ENCODE results near the gene CORO7.

Gene CORO7

GRCh38 chr16:4369007-4369733 lies 47.2 kb downstream of the CORO7 start:
- no peak for DNase-seq (ENCODE audit: low read depth, low spot score)
- POLR2A ChIA-PET = interaction anchor here (0.6 to 2.0 kb wide), 2 partner anchors 17 to 76 kb away, joined by 4 to 8 read pairs; partner anchors contain the start of gene PAM16
- no peak overlapping the region for H3K4me3 ChIP-seq (ENCODE audit: low read depth, low read length)
- CTCF ChIA-PET = interaction anchor here (0.7 to 8.8 kb wide), 6 partner anchors 9 to 41 kb away, joined by 3 to 174 read pairs (median 4); no protein-coding TSS in a partner anchor
- TF ChIP-seq CTCF (IDR thresholded peaks at IDR 0.05; ENCODE audit: insufficient read depth, low read length, missing control alignments) = no peak

- no peak for DNase-seq (ENCODE audit: low read depth, low spot score)
- ChIA-PET CTCF (interaction anchor here (5.1 to 8.8 kb wide), 2 partner anchors 8 to 36 kb away, joined by 81 to 174 read pairs; no protein-coding TSS in a partner anchor), POLR2A (no interaction called here)
- TF ChIP-seq CTCF (IDR thresholded peaks at IDR 0.05; ENCODE audit: insufficient read depth, low read length, missing control alignments) = no peak
- H3K4me3 ChIP-seq (ENCODE audit: low read depth, low read length) = no peak overlapping the region
Observed at GRCh38 chr16:4367393-4367856, 49.0 kb downstream of the CORO7 start.

GRCh38 chr16:4366016-4366415 lies 50.4 kb downstream of the CORO7 start:
- no peak for TF ChIP-seq CTCF (IDR thresholded peaks at IDR 0.05; ENCODE audit: insufficient read depth, low read length, missing control alignments)
- H3K4me3 ChIP-seq (ENCODE audit: low read depth, low read length) = no peak overlapping the region
- CTCF ChIA-PET = interaction anchor here (8.8 kb wide), 1 partner anchor 37 kb away, joined by 174 read pairs; no protein-coding TSS in a partner anchor
- no peak for DNase-seq (ENCODE audit: low read depth, low spot score)
- POLR2A ChIA-PET = no interaction called here

- no peak for TF ChIP-seq CTCF (IDR thresholded peaks at IDR 0.05; ENCODE audit: insufficient read depth, low read length, missing control alignments)
- DNase-seq (ENCODE audit: low read depth, low spot score) = no peak
- CTCF ChIA-PET = interaction anchor here (0.9 to 8.8 kb wide), 2 partner anchors 16 to 38 kb away, joined by 3 to 174 read pairs; no protein-coding TSS in a partner anchor
- no peak overlapping the region for H3K4me3 ChIP-seq (ENCODE audit: low read depth, low read length)
- POLR2A ChIA-PET = no interaction called here
Observed at GRCh38 chr16:4365615-4366014, 50.8 kb downstream of the CORO7 start.

- no peak overlapping the region for H3K4me3 ChIP-seq (ENCODE audit: low read depth, low read length)
- CTCF ChIA-PET = interaction anchor here (0.8 to 8.8 kb wide), 3 partner anchors 10 to 38 kb away, joined by 3 to 174 read pairs (median 3); no protein-coding TSS in a partner anchor
- POLR2A ChIA-PET = no interaction called here
- DNase-seq (ENCODE audit: low read depth, low spot score) = no peak
- TF ChIP-seq CTCF (IDR thresholded peaks at IDR 0.05; ENCODE audit: insufficient read depth, low read length, missing control alignments) = no peak
Observed at GRCh38 chr16:4365014-4365406, 51.4 kb downstream of the CORO7 start.

Data from AG04449 (cell line).